Breast epithelium (tissue), 4 donors: ENCODE results near the gene SLC26A11. TPM values are rescaled to one million over a fixed set of nuclear protein-coding genes. Genes with fewer than 3 reads are reported as not detected.
"Not testable (repeated sequence)": the region's sequence is repeated elsewhere in the genome, so short reads cannot be mapped to it uniquely, and the experiment has no call there.

Experiments
- DNase-seq, 2 donors: peaks; one replicate each; pipeline ENCODE4 v3.0.0-alpha.2; 2019; ENCODE audit warnings: low spot score in 2 of 2
- H3K27ac ChIP-seq, 2 donors: fragments of 200-600 bp; sonication (generic) in 1 of 2; one replicate each; pipeline ENCODE4 v1.5.1; 2016 to 2019; ENCODE audit warnings: mild to moderate bottlenecking in 1 of 2
- H3K27me3 ChIP-seq, 2 donors: fragments of 200-600 bp; sonication (generic) in 1 of 2; one replicate each; pipeline versions ENCODE4 v1.5.1 to v1.6.0; 2017 to 2019; ENCODE audit warnings: control low read depth in 1 of 2, mild to moderate bottlenecking in 1 of 2
- H3K36me3 ChIP-seq: fragments of 200-600 bp; one replicate; pipeline ENCODE4 v1.5.1; 2019
- H3K4me1 ChIP-seq, 2 donors: fragments of 200-600 bp; sonication (generic); one replicate each; pipeline ENCODE4 v1.5.1; 2016 to 2019; ENCODE audit warnings: control low read depth in 1 of 2
- H3K4me3 ChIP-seq, 3 donors: fragments of 200-600 bp; sonication (generic); 1 replicate in 2 of 3; 2 replicates in 1 of 3; pipeline ENCODE4 v1.5.1; 2016 to 2019; ENCODE audit warnings: mild to moderate bottlenecking in 3 of 3, moderate library complexity in 2 of 3
- H3K9me3 ChIP-seq, 2 donors: fragments of 200-600 bp; sonication (generic) in 1 of 2; one replicate each; pipeline ENCODE4 v1.5.1; 2016 to 2019; ENCODE audit warnings: control low read depth in 1 of 2
- CTCF ChIP-seq, 3 donors: fragments of 450-650 bp; IDR thresholded peaks; one replicate each; pipeline ENCODE4 v1.5.1; 2016 to 2017; ENCODE audit warnings: antibody characterized with exemption in 3 of 3, mild to moderate bottlenecking in 3 of 3, moderate library complexity in 3 of 3
- POLR2A ChIP-seq: fragments of 450-650 bp; IDR thresholded peaks from one replicate; pipeline ENCODE4 v1.6.1; 2016; ENCODE audit warnings: antibody characterized with exemption, mild to moderate bottlenecking, moderate library complexity
- POLR2AphosphoS5 ChIP-seq, 3 donors: sonication (generic); formaldehyde crosslinking; IDR thresholded peaks; one replicate each; pipeline ENCODE4 v1.6.1; 2017; ENCODE audit warnings: antibody characterized with exemption in 3 of 3
- intact Hi-C: fragments of 100-400 bp; cut with DNase I; formaldehyde crosslinking; loops from one replicate; pipeline ENCODE4 v1.15.1; 2023; ENCODE audit warnings: low total_unique reads
- total RNA-seq, 3 donors: library from RNA; depleted of rRNA; stranded (reverse); fragments of >200 nt; gene quantifications; one replicate each; pipeline ENCODE4 v1.1.0, GENCODE V29; 2016

Gene SLC26A11
- total RNA-seq, 3 donors from 2014 or later = 12.0 to 20.6 (median 19.0) TPM

- no peak overlapping the region for H3K4me3 ChIP-seq
- no peaks in the 10 kb centered on the region for H3K9me3 ChIP-seq
- no peak for DNase-seq
- no peaks in the 10 kb centered on the region for H3K4me1 ChIP-seq
- H3K27ac ChIP-seq = no peak overlapping the region
- H3K27me3 ChIP-seq = no peaks in the 10 kb centered on the region
- intact Hi-C loops = no loop called here
- H3K36me3 ChIP-seq = peaks cover 14% of the 10 kb centered on the region
- TF ChIP-seq POLR2A = no peak
- TF ChIP-seq POLR2AphosphoS5 (IDR thresholded peaks at IDR 0.05) = no peak
- TF ChIP-seq CTCF (IDR thresholded peaks at IDR 0.05) = no peak
These were observed 22.3 kb downstream of the SLC26A11 start for GRCh38 chr17:80242505-80242904.

DNA sequence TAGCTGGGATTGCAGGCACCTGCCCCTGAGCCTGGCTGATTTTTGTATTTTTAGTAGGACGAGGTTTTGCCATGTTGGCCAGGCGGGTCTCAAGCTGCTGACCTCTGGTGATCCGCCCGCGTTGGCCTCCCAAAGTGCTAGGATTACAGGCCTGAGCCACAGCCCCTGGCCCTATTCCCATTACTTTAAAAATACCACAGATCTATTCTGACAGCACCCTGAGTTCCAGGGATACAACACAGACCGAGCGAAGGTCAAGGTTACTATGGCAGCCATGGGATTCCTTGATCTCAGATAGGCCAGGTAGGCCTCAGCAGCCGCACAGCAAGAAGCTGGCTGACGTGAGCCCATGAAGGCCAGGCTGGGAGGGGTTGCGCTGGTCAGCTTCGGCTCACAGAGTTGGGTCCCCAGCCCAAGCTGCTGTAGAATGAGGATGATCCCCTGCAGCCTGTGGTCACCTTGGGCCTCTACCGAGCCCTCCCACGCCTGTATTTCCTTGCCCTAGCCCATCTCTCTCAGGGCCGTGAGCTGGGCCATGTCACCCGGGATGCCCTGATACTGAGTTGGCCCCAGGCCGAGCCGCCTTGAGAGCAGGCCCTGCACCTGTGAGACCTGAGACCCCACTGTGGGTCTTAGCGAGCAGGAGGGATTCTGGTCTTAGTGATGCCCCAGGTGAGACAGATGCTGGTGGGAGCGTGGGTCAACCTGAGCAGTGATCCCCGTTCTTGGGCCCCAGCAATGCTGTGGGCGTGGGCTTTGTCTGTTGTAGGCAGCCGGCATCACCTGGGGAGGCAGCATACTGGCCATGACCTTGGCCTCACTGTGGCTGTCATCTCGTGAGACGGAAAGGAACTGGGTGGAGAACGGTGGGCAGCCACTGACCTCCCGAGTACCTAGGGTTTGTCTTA is 23.6 kb downstream of the SLC26A11 start:
- DNase-seq = no peak
- Histone ChIP-seq H3K4me1 (no peaks in the 10 kb centered on the region), H3K4me3 (no peak overlapping the region), H3K27ac (no peak overlapping the region), H3K27me3 (no peaks in the 10 kb centered on the region), H3K9me3 (no peaks in the 10 kb centered on the region), H3K36me3 (peaks cover 14% of the 10 kb centered on the region)
- intact Hi-C loops = no loop called here
- no peak for TF ChIP-seq CTCF (IDR thresholded peaks at IDR 0.05)
- TF ChIP-seq POLR2AphosphoS5 (IDR thresholded peaks at IDR 0.05) = no peak
- TF ChIP-seq POLR2A = no peak

DNA sequence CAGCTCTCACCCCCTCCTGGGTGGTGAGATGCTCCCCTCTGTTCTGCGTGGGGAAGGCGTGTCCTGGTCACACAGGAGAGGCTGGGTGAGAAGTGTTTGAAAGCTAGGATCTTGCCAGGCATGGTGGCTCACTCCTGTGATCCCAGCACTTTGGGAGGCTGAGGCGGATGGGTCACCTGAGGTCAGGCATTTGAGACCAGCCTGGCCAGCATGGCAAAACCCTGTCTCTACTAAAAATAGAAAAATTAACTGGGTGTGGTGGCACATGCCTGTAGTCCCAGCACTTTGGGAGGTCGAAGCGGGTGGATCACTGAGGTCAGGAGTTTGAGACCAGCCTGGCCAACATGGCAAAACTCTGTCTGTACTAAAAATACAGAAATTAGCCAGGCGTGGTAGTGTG is 24.2 kb downstream of the SLC26A11 start:
- intact Hi-C loops, H3K4me1 ChIP-seq, H3K27me3 ChIP-seq, H3K9me3 ChIP-seq, H3K27ac ChIP-seq, H3K4me3 ChIP-seq, DNase-seq: not testable (repeated sequence)
- peaks cover 14% of the 10 kb centered on the region for H3K36me3 ChIP-seq

DNA sequence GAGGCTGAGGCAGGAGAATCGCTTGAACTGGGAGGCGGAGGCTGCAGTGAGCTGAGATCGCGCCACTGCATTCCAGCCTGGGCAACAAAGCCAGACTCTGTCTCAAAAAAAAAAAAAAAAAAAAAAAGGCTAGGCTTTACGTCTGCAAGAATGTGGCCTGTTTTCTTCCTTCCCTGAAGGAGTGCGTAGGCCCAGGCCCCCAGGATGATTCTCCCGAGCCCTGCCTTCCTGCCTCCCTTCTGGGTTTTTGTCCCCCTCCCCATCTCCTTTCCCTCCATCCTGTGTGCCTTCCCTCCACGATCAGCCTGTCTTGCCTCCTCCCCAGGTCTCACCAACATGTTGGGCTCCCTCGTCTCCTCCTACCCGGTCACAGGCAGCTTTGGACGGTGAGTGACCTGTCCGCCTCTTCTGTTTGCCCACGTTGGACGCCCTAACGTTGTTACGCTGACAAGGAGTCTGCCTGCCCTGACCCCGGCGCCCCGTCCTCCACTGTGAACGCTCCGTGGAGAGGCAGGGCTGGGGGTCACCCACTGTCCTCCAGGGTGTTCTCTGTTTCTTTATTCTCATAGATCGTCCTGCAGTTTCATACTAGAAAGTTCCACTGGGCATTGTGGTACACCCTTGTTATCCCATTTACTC is 24.8 kb downstream of the SLC26A11 start:
- TF ChIP-seq CTCF (IDR thresholded peaks at IDR 0.05) (no peak), POLR2A (no peak), POLR2AphosphoS5 (IDR thresholded peaks at IDR 0.05) (no peak)
- Histone ChIP-seq H3K27ac (no peak overlapping the region), H3K4me3 (no peak overlapping the region), H3K27me3 (no peaks in the 10 kb centered on the region), H3K4me1 (no peaks in the 10 kb centered on the region), H3K36me3 (peaks cover 14% of the 10 kb centered on the region), H3K9me3 (no peaks in the 10 kb centered on the region)
- intact Hi-C loops = no loop called here
- no peak for DNase-seq

DNA sequence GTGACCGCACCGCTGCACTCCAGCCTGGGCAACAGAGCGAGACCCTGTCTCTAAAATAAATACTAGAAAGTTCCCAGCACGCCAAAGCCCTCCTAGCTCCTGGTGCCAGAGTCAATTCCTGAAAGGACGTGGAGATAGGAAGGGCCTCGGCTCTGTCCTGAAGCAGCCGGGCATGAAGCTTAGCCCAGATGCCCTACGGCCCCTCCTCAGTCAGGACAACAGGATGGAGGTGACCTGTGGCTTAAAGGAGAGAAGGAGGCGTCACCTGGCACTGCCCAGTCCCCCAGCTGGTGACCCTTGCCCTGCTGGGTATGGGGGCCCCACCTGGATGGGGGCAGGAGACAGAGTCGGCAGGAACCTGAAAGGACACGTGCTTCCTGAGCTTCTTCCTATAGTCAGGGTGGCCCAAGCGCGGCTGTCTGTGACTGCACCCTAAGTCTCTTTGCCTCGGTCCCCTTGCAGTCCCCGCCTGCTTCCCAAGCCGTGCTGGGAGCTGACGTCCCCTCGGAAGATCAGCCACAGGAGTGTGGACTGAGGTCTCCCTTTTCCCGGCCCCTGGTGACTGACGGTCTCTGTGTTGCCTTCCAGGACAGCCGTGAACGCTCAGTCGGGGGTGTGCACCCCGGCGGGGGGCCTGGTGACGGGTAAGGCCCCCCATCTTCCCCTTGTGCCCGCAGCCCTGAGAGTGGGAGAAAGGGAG is 25.5 kb downstream of the SLC26A11 start:
- Histone ChIP-seq H3K36me3 (peaks cover 14% of the 10 kb centered on the region), H3K27ac (no peak overlapping the region), H3K4me1 (no peaks in the 10 kb centered on the region), H3K4me3 (no peak overlapping the region), H3K27me3 (no peaks in the 10 kb centered on the region), H3K9me3 (no peaks in the 10 kb centered on the region)
- intact Hi-C loops = no loop called here
- DNase-seq = no peak
- TF ChIP-seq CTCF (IDR thresholded peaks at IDR 0.05) (no peak), POLR2A (no peak), POLR2AphosphoS5 (IDR thresholded peaks at IDR 0.05) (no peak)
